ENCODE data around the gene CKAP5. TPM values are rescaled to one million over a fixed set of nuclear protein-coding genes. Genes with fewer than 3 reads are reported as not detected.

CKAP5 gene
- total RNA-seq, 4 donors from 2014 or later, result 29.9 to 59.2 (median 38.9) TPM

- H3K4me3 ChIP-seq, result no peak overlapping the region
- H3K9me3 ChIP-seq, result no peaks in the 10 kb centered on the region
- H3K36me3 ChIP-seq, result no peaks in the 10 kb centered on the region
- DNase-seq (ENCODE audit: low spot score in 2 of 2), result no peak
- WGBS, result 89% methylated on average over 26 of the region's 26 CpGs
- H3K27ac ChIP-seq, result no peak overlapping the region
- no peaks in the 10 kb centered on the region for H3K27me3 ChIP-seq
- no peaks in the 10 kb centered on the region for H3K4me1 ChIP-seq
- TF ChIP-seq POLR2A (IDR thresholded peaks at IDR 0.05) (no peak), POLR2AphosphoS5 (IDR thresholded peaks at IDR 0.05) (no peak), EP300 (IDR thresholded peaks at IDR 0.05) (no peak), CTCF (IDR thresholded peaks at IDR 0.05) (no peak)
Observed at GRCh38 chr11:46726206-46726862, 119.7 kb downstream of the CKAP5 start.

GRCh38 chr11:46725338-46726205 lies 120.5 kb downstream of the CKAP5 start:
- TF ChIP-seq POLR2A (IDR thresholded peaks at IDR 0.05) (no peak), CTCF (IDR thresholded peaks at IDR 0.05) (no peak), EP300 (IDR thresholded peaks at IDR 0.05) (no peak), POLR2AphosphoS5 (IDR thresholded peaks at IDR 0.05) (no peak)
- Histone ChIP-seq H3K27me3 (no peaks in the 10 kb centered on the region), H3K4me3 (no peak overlapping the region), H3K36me3 (no peaks in the 10 kb centered on the region), H3K9me3 (no peaks in the 10 kb centered on the region), H3K27ac (no peak overlapping the region), H3K4me1 (no peaks in the 10 kb centered on the region)
- WGBS, result 94% methylated on average over 17 of the region's 19 CpGs
- no peak for DNase-seq (ENCODE audit: low spot score in 2 of 2)

- WGBS, result 66% methylated on average over 8 of the region's 8 CpGs
- TF ChIP-seq POLR2A (IDR thresholded peaks at IDR 0.05) (no peak), CTCF (IDR thresholded peaks at IDR 0.05) (no peak), POLR2AphosphoS5 (IDR thresholded peaks at IDR 0.05) (no peak)
- Histone ChIP-seq H3K9me3 (no peaks in the 10 kb centered on the region), H3K4me3 (no peak overlapping the region), H3K4me1 (no peaks in the 10 kb centered on the region), H3K27me3 (no peaks in the 10 kb centered on the region), H3K27ac (no peak overlapping the region), H3K36me3 (no peaks in the 10 kb centered on the region)
- DNase-seq (ENCODE audit: low spot score in 2 of 2), result no peak
Observed at GRCh38 chr11:46724088-46724487, 122.0 kb downstream of the CKAP5 start.

- Histone ChIP-seq H3K4me3 (no peak overlapping the region), H3K36me3 (no peaks in the 10 kb centered on the region), H3K9me3 (no peaks in the 10 kb centered on the region), H3K4me1 (no peaks in the 10 kb centered on the region), H3K27me3 (no peaks in the 10 kb centered on the region), H3K27ac (no peak overlapping the region)
- WGBS, result 91% methylated on average over 4 of the region's 8 CpGs
- TF ChIP-seq CTCF (IDR thresholded peaks at IDR 0.05), result no peak
- TF ChIP-seq POLR2AphosphoS5 (IDR thresholded peaks at IDR 0.05), result no peak
- TF ChIP-seq POLR2A (IDR thresholded peaks at IDR 0.05), result no peak
- no peak for TF ChIP-seq EP300 (IDR thresholded peaks at IDR 0.05)
- DNase-seq (ENCODE audit: low spot score in 2 of 2), result no peak
Observed at GRCh38 chr11:46723359-46723680, 122.8 kb downstream of the CKAP5 start.

- no peak for DNase-seq (ENCODE audit: low spot score in 2 of 2)
- Histone ChIP-seq H3K4me1 (no peaks in the 10 kb centered on the region), H3K9me3 (no peaks in the 10 kb centered on the region), H3K27me3 (no peaks in the 10 kb centered on the region), H3K36me3 (no peaks in the 10 kb centered on the region), H3K27ac (no peak overlapping the region), H3K4me3 (no peak overlapping the region)
- TF ChIP-seq CTCF (IDR thresholded peaks at IDR 0.05) (no peak), EP300 (IDR thresholded peaks at IDR 0.05) (no peak), POLR2A (IDR thresholded peaks at IDR 0.05) (no peak), POLR2AphosphoS5 (IDR thresholded peaks at IDR 0.05) (no peak)
- WGBS, result 94% methylated on average over 11 of the region's 11 CpGs
Observed at GRCh38 chr11:46722566-46723358, 123.3 kb downstream of the CKAP5 start.

All from suprapubic skin (tissue), 4 donors.